Endodermal cell (in vitro differentiated cells): ENCODE measurements around the gene PADI4. TPM values are rescaled to one million over a fixed set of nuclear protein-coding genes. Genes with fewer than 3 reads are reported as not detected.

Source experiments
- DNase-seq: peaks from one replicate; pipeline ENCODE4 v3.0.0-alpha.2; 2017
- H3K27ac ChIP-seq: 2 replicates; pipeline ENCODE4 v1.5.1; 2013; ENCODE audit warnings: mild to moderate bottlenecking, low read depth, low read length, moderate library complexity
- H3K27me3 ChIP-seq: 2 replicates; pipeline ENCODE4 v1.6.1; 2013; ENCODE audit warnings: mild to moderate bottlenecking, low read length, moderate library complexity; ENCODE audit not compliant: insufficient read depth, control insufficient read depth, poor library complexity, severe bottlenecking
- H3K36me3 ChIP-seq: 2 replicates; pipeline ENCODE4 v1.7.0; 2013; ENCODE audit warnings: mild to moderate bottlenecking, low read length, moderate library complexity; ENCODE audit not compliant: control insufficient read depth, insufficient read depth
- H3K4me1 ChIP-seq: one replicate; pipeline ENCODE4 v1.7.0; 2013; ENCODE audit warnings: low read length; ENCODE audit not compliant: control insufficient read depth, insufficient read depth
- H3K4me3 ChIP-seq: 2 replicates; pipeline ENCODE4 v1.5.1; 2013; ENCODE audit warnings: mild to moderate bottlenecking, low read length, moderate library complexity
- H3K9ac ChIP-seq: 2 replicates; pipeline ENCODE4 v1.6.1; 2013; ENCODE audit warnings: mild to moderate bottlenecking, low read length, moderate library complexity; ENCODE audit not compliant: poor library complexity, severe bottlenecking; ENCODE audit errors: extremely low read depth
- H3K9me3 ChIP-seq: 2 replicates; pipeline ENCODE4 v1.6.1; 2013; ENCODE audit warnings: mild to moderate bottlenecking, low read length, moderate library complexity; ENCODE audit not compliant: control insufficient read depth
- H3K27ac Mint-ChIP-seq: 2 replicates; pipeline ENCODE4 v1.8.0; 2020; ENCODE audit warnings: mixed read lengths
- H3K27me3 Mint-ChIP-seq: 2 replicates; pipeline ENCODE4 v1.8.0; 2021; ENCODE audit warnings: mild to moderate bottlenecking, mixed read lengths; ENCODE audit not compliant: insufficient read depth
- H3K36me3 Mint-ChIP-seq: 2 replicates; pipeline ENCODE4 v1.8.0; 2020; ENCODE audit warnings: low read depth, mixed read lengths
- H3K4me1 Mint-ChIP-seq: 2 replicates; pipeline ENCODE4 v1.8.0; 2020; ENCODE audit warnings: mixed read lengths
- H3K4me3 Mint-ChIP-seq: 2 replicates; pipeline ENCODE4 v1.8.0; 2020; ENCODE audit warnings: mild to moderate bottlenecking, moderate library complexity, mixed read lengths
- H3K9me3 Mint-ChIP-seq: 2 replicates; pipeline ENCODE4 v1.8.0; 2020; ENCODE audit warnings: mild to moderate bottlenecking, mixed read lengths
- CTCF ChIP-seq: fragments of 200-600 bp; sonication (generic); conservative IDR thresholded peaks from 2 replicates; pipeline ENCODE4 v1.5.0; 2021; ENCODE audit warnings: antibody characterized with exemption, mild to moderate bottlenecking
- WGBS, 2 experiments: methylation state at CpG; one replicate each; pipeline versions ENCODE4 v1.1.5 to v1.1.7; 2013; ENCODE audit warnings: missing lambda C conversion rate in 2 of 2, mixed read lengths in 1 of 2; ENCODE audit not compliant: insufficient coverage in 1 of 2, insufficient read length in 1 of 2; 5-methylcytosine and 5-hydroxymethylcytosine counted together
- total RNA-seq, 2 donors: library from RNA; stranded (reverse); fragmentation: NEBNext Ultra II Directional in 1 of 2; extraction: Animal tissue kit (Norgen Biotek cat#: 25700) in 1 of 2; gene quantifications; 2 replicates in 1 of 2; 3 replicates in 1 of 2; pipeline ENCODE4 v1.2.1, GENCODE V29; 2021

The PADI4 gene
- total RNA-seq, 2 donors from 2014 or later, result not detected

- Mint-ChIP-seq H3K27ac (no peak overlapping the region), H3K9me3 (peaks cover 23% of the 10 kb centered on the region), H3K36me3 (no peaks in the 10 kb centered on the region), H3K4me3 (no peak overlapping the region), H3K27me3 (no peaks in the 10 kb centered on the region), H3K4me1 (no peaks in the 10 kb centered on the region)
- DNase-seq, result no peak
- no peak overlapping the region for H3K9ac ChIP-seq
- no peaks in the 10 kb centered on the region for H3K36me3 ChIP-seq
- no peaks in the 10 kb centered on the region for H3K9me3 ChIP-seq
- H3K4me1 ChIP-seq, result no peaks in the 10 kb centered on the region
- 81 to 85% methylated on average over 8 to 9 of the region's 9 CpGs for WGBS, 2 experiments
- H3K4me3 ChIP-seq, result no peak overlapping the region
- TF ChIP-seq CTCF, result no peak
- H3K27ac ChIP-seq, result no peak overlapping the region
- no peaks in the 10 kb centered on the region for H3K27me3 ChIP-seq
These were observed 38.2 kb downstream of the PADI4 start for GRCh38 chr1:17346046-17346789.

GRCh38 chr1:17347769-17348592, 40.0 kb downstream of the PADI4 start:
- Mint-ChIP-seq H3K9me3 (peaks cover 23% of the 10 kb centered on the region), H3K4me1 (no peaks in the 10 kb centered on the region), H3K36me3 (no peaks in the 10 kb centered on the region), H3K4me3 (no peak overlapping the region), H3K27ac (peak overlapping the region; percentile 52), H3K27me3 (peaks cover 6% of the 10 kb centered on the region)
- no peak overlapping the region for H3K27ac ChIP-seq
- H3K27me3 ChIP-seq, result no peaks in the 10 kb centered on the region
- no peak for DNase-seq
- no peak overlapping the region for H3K9ac ChIP-seq
- H3K4me3 ChIP-seq, result no peak overlapping the region
- H3K36me3 ChIP-seq, result no peaks in the 10 kb centered on the region
- 85 to 88% methylated on average over 14 to 18 of the region's 19 CpGs for WGBS, 2 experiments
- no peak for TF ChIP-seq CTCF
- no peaks in the 10 kb centered on the region for H3K4me1 ChIP-seq
- H3K9me3 ChIP-seq, result no peaks in the 10 kb centered on the region

GRCh38 chr1:17348593-17349234, 40.7 kb downstream of the PADI4 start:
- Mint-ChIP-seq H3K9me3 (peaks cover 16% of the 10 kb centered on the region), H3K27me3 (peaks cover 6% of the 10 kb centered on the region), H3K4me1 (no peaks in the 10 kb centered on the region), H3K4me3 (no peak overlapping the region), H3K27ac (peak overlapping the region; percentile 52), H3K36me3 (no peaks in the 10 kb centered on the region)
- H3K36me3 ChIP-seq, result no peaks in the 10 kb centered on the region
- no peak overlapping the region for H3K4me3 ChIP-seq
- no peaks in the 10 kb centered on the region for H3K9me3 ChIP-seq
- peak; percentile 39 for DNase-seq
- no peak overlapping the region for H3K27ac ChIP-seq
- no peak for TF ChIP-seq CTCF
- H3K27me3 ChIP-seq, result no peaks in the 10 kb centered on the region
- 86 to 88% methylated on average over 13 to 14 of the region's 14 CpGs for WGBS, 2 experiments
- no peaks in the 10 kb centered on the region for H3K4me1 ChIP-seq
- H3K9ac ChIP-seq, result no peak overlapping the region
